ENCODE data around the gene ENOX1.

DNA sequence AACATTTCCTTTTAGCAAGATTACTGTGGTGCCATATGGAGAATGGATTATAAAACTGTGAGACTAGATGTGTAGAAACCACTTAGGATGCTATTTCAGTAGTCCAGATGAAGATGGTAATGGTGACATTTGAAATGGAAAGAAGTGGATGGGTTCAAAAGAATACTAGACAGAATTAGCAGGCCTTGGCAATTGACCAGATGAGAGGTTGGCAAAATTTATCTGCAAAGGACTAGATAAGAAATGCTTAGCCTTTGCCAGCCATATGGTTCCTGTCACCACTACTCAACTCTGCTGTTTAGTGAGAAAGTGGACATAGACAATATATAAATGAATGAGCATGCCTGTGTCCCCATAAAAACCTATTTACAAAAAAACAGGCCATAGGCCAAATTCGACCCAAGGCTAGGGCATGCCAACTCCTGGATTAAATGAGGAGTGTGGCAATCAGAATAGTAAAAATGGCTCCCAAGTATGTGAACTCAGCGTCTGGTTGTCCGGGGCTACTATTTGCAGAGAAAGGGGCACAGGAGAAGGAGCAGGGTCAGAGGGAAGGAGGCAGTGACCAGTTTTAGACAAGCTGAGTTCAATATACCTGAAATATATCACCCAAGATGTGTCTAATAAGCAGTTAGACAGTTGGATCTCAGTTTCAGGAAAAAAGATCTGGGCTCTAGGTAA is 98.4 kb downstream of the ENOX1 start:
- TF ChIP-seq, protein P1, sequence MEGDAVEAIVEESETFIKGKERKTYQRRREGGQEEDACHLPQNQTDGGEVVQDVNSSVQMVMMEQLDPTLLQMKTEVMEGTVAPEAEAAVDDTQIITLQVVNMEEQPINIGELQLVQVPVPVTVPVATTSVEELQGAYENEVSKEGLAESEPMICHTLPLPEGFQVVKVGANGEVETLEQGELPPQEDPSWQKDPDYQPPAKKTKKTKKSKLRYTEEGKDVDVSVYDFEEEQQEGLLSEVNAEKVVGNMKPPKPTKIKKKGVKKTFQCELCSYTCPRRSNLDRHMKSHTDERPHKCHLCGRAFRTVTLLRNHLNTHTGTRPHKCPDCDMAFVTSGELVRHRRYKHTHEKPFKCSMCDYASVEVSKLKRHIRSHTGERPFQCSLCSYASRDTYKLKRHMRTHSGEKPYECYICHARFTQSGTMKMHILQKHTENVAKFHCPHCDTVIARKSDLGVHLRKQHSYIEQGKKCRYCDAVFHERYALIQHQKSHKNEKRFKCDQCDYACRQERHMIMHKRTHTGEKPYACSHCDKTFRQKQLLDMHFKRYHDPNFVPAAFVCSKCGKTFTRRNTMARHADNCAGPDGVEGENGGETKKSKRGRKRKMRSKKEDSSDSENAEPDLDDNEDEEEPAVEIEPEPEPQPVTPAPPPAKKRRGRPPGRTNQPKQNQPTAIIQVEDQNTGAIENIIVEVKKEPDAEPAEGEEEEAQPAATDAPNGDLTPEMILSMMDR (optimal IDR thresholded peaks at IDR 0.05 in 1 of 3, IDR thresholded peaks at IDR 0.05 in 1 of 3, conservative IDR thresholded peaks at IDR 0.05 in 1 of 3; ENCODE audit: extremely low read depth in 1 of 3, insufficient read depth in 2 of 3, low read length in 3 of 3), result no peak
- no peak for TF ChIP-seq EZH2 (IDR thresholded peaks at IDR 0.05; ENCODE audit: low read length)

Measured in keratinocyte (primary cell).